Neural crest cell (in vitro differentiated cells): Measurements from ENCODE around the gene PITPNB. TPM values are rescaled to one million over a fixed set of nuclear protein-coding genes. Genes with fewer than 3 reads are reported as not detected.

ENCODE experiments used
- DNase-seq: peaks from one replicate; pipeline ENCODE4 v3.0.0; 2021; ENCODE audit warnings: low read depth, mixed read lengths, low spot score
- H3K27ac Mint-ChIP-seq: one replicate; pipeline ENCODE4 v1.8.0; 2021; ENCODE audit warnings: mild to moderate bottlenecking, mixed read lengths; ENCODE audit not compliant: unreplicated experiment
- H3K27me3 Mint-ChIP-seq: 2 replicates; pipeline ENCODE4 v1.8.0; 2021; ENCODE audit warnings: low read depth, mild to moderate bottlenecking, mixed read lengths
- H3K36me3 Mint-ChIP-seq: 2 replicates; pipeline ENCODE4 v1.8.0; 2021; ENCODE audit warnings: low read depth, mild to moderate bottlenecking, mixed read lengths
- H3K4me1 Mint-ChIP-seq: 2 replicates; pipeline ENCODE4 v1.8.0; 2021; ENCODE audit warnings: mixed read lengths
- H3K4me3 Mint-ChIP-seq: one replicate; pipeline ENCODE4 v1.8.0; 2021; ENCODE audit warnings: mild to moderate bottlenecking, mixed read lengths
- H3K9me3 Mint-ChIP-seq: 2 replicates; pipeline ENCODE4 v1.8.0; 2021; ENCODE audit warnings: mixed read lengths
- CTCF ChIP-seq: fragments of 200-600 bp; sonication (generic); conservative IDR thresholded peaks from 2 replicates; pipeline ENCODE4 v1.5.0; 2021; ENCODE audit warnings: antibody characterized with exemption, mild to moderate bottlenecking
- total RNA-seq: library from RNA; stranded (reverse); gene quantifications from 2 replicates; pipeline ENCODE4 v1.2.1, GENCODE V29; 2021

The PITPNB gene
- total RNA-seq, 1 donor from 2014 or later = 92.6 TPM

- no peak overlapping the region for H3K27ac Mint-ChIP-seq
- no peaks in the 10 kb centered on the region for H3K9me3 Mint-ChIP-seq
- H3K36me3 Mint-ChIP-seq = no peaks in the 10 kb centered on the region
- no peak overlapping the region for H3K4me3 Mint-ChIP-seq
- peaks cover 14% of the 10 kb centered on the region for H3K4me1 Mint-ChIP-seq
- no peak for TF ChIP-seq CTCF
- no peak for DNase-seq
- no peaks in the 10 kb centered on the region for H3K27me3 Mint-ChIP-seq
Observed at GRCh38 chr22:27816552-27816951, 102.5 kb downstream of the PITPNB start.

DNA sequence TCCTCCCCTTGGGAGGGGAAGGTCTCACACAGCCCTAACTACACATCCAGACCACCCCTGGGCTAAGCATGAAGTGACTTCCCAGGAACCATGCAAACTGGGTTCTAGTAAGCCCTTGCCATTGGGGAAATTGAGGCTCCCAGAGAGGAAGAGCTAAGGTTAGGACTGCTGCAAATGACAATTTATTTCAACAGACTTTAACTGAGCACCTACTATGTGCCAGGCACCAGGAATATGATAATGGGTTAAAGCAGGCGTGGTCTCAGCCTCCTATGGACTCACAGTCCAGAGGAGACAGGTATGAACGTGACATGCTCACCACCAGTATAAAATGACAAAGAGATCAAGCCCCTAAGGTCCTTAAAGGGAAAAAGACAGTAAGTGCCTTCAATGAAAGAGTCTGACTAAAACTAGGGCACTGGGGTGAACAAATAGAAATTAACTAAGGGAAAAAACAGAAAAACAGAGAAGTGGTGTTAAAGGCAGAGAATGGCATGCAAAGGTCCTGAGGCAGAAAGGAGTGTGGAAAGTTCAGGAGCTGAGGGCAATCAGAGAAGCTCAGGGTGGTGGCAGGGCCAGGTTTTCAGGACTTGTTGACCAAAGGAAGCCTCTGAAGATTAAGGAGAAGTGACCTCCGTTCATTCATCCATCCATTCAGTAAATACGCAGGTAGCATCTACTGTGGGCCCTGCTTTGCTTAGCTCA is 103.1 kb downstream of the PITPNB start:
- Mint-ChIP-seq H3K9me3 (no peaks in the 10 kb centered on the region), H3K36me3 (no peaks in the 10 kb centered on the region), H3K4me3 (no peak overlapping the region), H3K27ac (no peak overlapping the region), H3K4me1 (peaks cover 8% of the 10 kb centered on the region), H3K27me3 (no peaks in the 10 kb centered on the region)
- no peak for TF ChIP-seq CTCF
- no peak for DNase-seq

DNA sequence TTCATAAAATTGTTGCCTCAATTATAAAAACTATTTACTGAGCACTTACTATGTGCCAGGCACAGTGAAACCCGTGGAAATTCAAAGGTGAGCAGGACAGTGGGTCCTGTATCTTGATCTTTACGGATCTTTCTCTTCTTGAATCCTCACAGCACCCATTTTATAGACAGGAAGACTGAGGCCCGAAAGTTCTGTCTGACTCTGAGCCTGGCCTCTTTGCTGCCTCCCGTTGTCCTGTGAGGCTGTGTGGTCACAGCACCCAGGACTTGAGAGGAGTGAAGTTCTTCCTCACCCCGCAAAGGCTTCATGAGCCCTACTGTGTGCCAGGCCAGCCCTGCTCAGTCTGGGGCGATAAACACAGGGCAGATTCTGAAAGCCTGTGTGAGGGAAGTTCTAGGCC is 104.1 kb downstream of the PITPNB start:
- Mint-ChIP-seq H3K36me3 (no peaks in the 10 kb centered on the region), H3K27me3 (no peaks in the 10 kb centered on the region), H3K4me1 (peaks cover 5% of the 10 kb centered on the region), H3K27ac (no peak overlapping the region), H3K4me3 (no peak overlapping the region), H3K9me3 (no peaks in the 10 kb centered on the region)
- no peak for DNase-seq
- TF ChIP-seq CTCF = no peak

DNA sequence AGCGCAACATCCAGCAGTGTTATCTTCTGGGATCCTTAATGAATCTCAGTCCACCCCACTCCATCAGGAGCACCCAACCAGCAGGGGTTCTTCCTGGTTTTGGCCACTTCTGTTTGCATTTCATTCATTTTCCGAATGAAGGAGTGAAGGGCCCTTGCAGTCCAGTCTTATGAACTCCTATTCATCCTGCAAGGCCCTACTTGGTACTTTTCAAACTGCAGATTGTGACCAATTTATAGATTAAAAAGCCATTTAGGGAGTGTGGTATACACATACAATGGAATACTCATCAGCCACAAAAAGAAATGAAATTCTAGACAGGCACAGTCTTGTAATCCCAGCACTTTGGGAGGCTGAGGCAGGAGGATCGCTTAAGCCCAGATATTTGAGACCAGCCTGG is 107.3 kb downstream of the PITPNB start:
- Mint-ChIP-seq H3K27ac (no peak overlapping the region), H3K27me3 (no peaks in the 10 kb centered on the region), H3K4me3 (no peak overlapping the region), H3K36me3 (no peaks in the 10 kb centered on the region), H3K4me1 (no peaks in the 10 kb centered on the region), H3K9me3 (no peaks in the 10 kb centered on the region)
- no peak for DNase-seq
- TF ChIP-seq CTCF = no peak

DNA sequence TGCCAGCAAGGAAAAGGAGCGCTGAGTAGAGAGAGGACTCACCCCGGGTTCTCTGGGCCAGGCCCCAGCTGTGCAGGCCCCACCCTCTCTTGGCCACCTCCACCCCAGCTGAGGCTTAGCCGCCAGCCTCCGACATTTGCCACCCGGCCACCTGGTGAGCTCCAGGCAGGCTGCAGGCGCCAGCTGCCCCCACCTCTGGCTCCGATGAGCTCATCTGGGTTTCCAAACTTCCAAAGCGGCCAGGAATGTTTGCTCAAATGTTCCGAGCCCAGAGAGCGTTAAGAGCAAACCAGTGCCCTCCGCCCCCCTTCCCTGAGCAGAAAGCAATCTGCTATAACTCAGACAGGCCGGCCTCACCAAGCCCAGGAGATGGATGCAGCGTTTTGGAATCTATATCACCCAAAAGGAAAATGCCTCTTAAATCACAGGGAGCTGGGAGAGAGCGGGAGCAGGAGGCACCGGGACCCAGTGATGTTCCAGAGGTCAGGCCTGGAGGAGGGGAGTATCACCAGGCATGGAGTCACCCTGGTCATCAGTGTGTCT is 108.4 kb downstream of the PITPNB start:
- no peaks in the 10 kb centered on the region for H3K9me3 Mint-ChIP-seq
- no peak overlapping the region for H3K27ac Mint-ChIP-seq
- H3K4me3 Mint-ChIP-seq = no peak overlapping the region
- H3K4me1 Mint-ChIP-seq = no peaks in the 10 kb centered on the region
- DNase-seq = no peak
- TF ChIP-seq CTCF = no peak
- H3K27me3 Mint-ChIP-seq = no peaks in the 10 kb centered on the region
- no peaks in the 10 kb centered on the region for H3K36me3 Mint-ChIP-seq
